GM13976 (cell line): Measurements from ENCODE around the gene XXYLT1.

Source experiments
- DNase-seq: peaks from one replicate; pipeline ENCODE4 v3.0.0; 2012; ENCODE audit warnings: low spot score
- CTCF ChIP-seq: IDR thresholded peaks from 2 replicates; pipeline ENCODE4 v1.5.1; 2012; ENCODE audit warnings: borderline replicate concordance, mild to moderate bottlenecking; ENCODE audit not compliant: insufficient read depth; ENCODE audit errors: extremely low read depth, missing control alignments, control extremely low read depth
- in situ Hi-C: fragments of 300-500 bp; cut with MboI; formaldehyde crosslinking; loops from one replicate; pipeline ENCODE4 v1.12.0; 2022; ENCODE audit warnings: low sequenced_read_pairs, mixed read lengths, inconsistent platforms; ENCODE audit not compliant: unreplicated experiment

Gene XXYLT1

GRCh38 chr3:195139091-195139875, 131.7 kb downstream of the XXYLT1 start:
- no peak for TF ChIP-seq CTCF
- DNase-seq: peak; percentile 51
- in situ Hi-C loops: loop anchor here (10.0 kb wide), 1 partner anchor 116 kb away; no protein-coding TSS in a partner anchor

GRCh38 chr3:195137638-195138588, 133.0 kb downstream of the XXYLT1 start:
- TF ChIP-seq CTCF: no peak
- in situ Hi-C loops: loop anchor here (10.0 kb wide), 1 partner anchor 117 kb away; no protein-coding TSS in a partner anchor

GRCh38 chr3:195135917-195136316, 135.0 kb downstream of the XXYLT1 start:
- TF ChIP-seq CTCF: no peak
- in situ Hi-C loops: loop anchor here (10.0 kb wide), 1 partner anchor 119 kb away; no protein-coding TSS in a partner anchor

More at GRCh38 chr3:195137638-195138588, 133.0 kb downstream of the XXYLT1 start:
- DNase-seq: no peak

GRCh38 chr3:195134431-195134830, 136.5 kb downstream of the XXYLT1 start:
- in situ Hi-C loops: loop anchor here (10.0 kb wide), 1 partner anchor 120 kb away; no protein-coding TSS in a partner anchor
- no peak for DNase-seq
- no peak for TF ChIP-seq CTCF

More at GRCh38 chr3:195135917-195136316, 135.0 kb downstream of the XXYLT1 start:
- no peak for DNase-seq

- peak; percentile 55 for DNase-seq
- in situ Hi-C loops: loop anchor here (10.0 kb wide), 1 partner anchor 121 kb away; no protein-coding TSS in a partner anchor
- peak; percentile 18 for TF ChIP-seq CTCF
Observed at GRCh38 chr3:195133462-195133861, 137.5 kb downstream of the XXYLT1 start.

GRCh38 chr3:195133013-195133412, 137.9 kb downstream of the XXYLT1 start:
- in situ Hi-C loops: loop anchor here (10.0 kb wide), 1 partner anchor 122 kb away; no protein-coding TSS in a partner anchor
- DNase-seq: no peak
- TF ChIP-seq CTCF: no peak
